GM19043 (cell line): Measurements from ENCODE around the gene STRN.

Experiments
- ATAC-seq: cut with Tn5 transposase; IDR thresholded peaks from one replicate; pipeline ENCODE4 v1.9.1; 2021; ENCODE audit warnings: low read depth; ENCODE audit not compliant: unreplicated experiment

STRN gene

GRCh38 chr2:36798724-36799123 is 167.6 kb downstream of the STRN start:
- ATAC-seq, result no peak

- no peak for ATAC-seq
These were observed 168.8 kb downstream of the STRN start for GRCh38 chr2:36797324-36798070.
